Prostate gland (tissue), 2 donors: ENCODE data around the gene PPP1R13B.

Source experiments
- POLR2A ChIP-seq: fragments of 450-650 bp; IDR thresholded peaks from one replicate; pipeline ENCODE4 v1.6.1; 2016; ENCODE audit warnings: antibody characterized with exemption, mild to moderate bottlenecking
- TF ChIP-seq, protein P1 (sequence below), 4 experiments: fragments of 200-600 bp in 2 of 4; fragments of 450-650 bp in 2 of 4; sonication (generic) in 2 of 4; IDR thresholded peaks; 1 replicate in 3 of 4; 2 replicates in 1 of 4; pipeline ENCODE4 v1.5.1; 2016 to 2019; ENCODE audit warnings: antibody characterized with exemption in 4 of 4, mild to moderate bottlenecking in 2 of 4, moderate library complexity in 2 of 4

DNA sequence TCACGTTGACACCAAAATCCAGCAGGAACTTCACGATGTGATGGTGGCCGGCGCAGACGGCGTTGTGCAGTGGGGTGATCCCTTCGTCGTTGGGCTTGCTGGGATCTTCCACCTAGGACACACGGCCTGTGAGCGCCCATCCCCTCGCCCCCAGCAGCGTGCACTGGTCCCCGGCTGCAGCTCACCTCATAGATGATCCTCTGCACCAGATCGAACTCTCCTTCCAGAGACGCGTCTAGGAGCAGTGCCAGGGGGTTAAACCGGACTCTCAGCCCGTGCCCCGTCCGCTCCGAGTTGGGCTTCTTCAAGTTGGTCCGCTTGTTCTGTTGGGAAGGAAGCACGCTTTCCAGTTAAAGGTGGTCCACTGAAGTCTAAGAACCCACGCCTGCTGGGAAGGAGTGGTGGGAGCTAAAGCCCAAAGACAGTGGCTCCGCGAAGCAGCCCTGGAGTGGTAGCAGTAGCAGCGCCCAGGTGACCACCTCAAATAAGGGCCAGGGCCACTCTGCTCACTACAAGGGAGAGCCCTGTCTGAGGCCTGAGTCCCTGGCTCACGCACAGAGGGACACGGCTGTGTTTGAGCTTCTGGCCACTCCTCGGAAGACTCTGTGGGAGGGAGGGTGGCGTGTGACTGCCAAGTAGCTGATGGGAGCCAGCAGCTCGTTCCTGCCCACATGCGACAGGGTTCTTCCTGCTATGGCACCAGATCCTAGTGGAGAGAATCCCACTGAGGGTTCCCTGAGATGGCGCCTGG is 108.5 kb downstream of the PPP1R13B start:
- TF ChIP-seq, protein P1, sequence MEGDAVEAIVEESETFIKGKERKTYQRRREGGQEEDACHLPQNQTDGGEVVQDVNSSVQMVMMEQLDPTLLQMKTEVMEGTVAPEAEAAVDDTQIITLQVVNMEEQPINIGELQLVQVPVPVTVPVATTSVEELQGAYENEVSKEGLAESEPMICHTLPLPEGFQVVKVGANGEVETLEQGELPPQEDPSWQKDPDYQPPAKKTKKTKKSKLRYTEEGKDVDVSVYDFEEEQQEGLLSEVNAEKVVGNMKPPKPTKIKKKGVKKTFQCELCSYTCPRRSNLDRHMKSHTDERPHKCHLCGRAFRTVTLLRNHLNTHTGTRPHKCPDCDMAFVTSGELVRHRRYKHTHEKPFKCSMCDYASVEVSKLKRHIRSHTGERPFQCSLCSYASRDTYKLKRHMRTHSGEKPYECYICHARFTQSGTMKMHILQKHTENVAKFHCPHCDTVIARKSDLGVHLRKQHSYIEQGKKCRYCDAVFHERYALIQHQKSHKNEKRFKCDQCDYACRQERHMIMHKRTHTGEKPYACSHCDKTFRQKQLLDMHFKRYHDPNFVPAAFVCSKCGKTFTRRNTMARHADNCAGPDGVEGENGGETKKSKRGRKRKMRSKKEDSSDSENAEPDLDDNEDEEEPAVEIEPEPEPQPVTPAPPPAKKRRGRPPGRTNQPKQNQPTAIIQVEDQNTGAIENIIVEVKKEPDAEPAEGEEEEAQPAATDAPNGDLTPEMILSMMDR (IDR thresholded peaks at IDR 0.05): peak in 1 of 4 experiments; percentile 11
- TF ChIP-seq POLR2A: no peak
